ENCODE results near the gene GSDME. TPM values are rescaled to one million over a fixed set of nuclear protein-coding genes. Genes with fewer than 3 reads are reported as not detected.

The GSDME gene
- total RNA-seq, 3 donors from 2014 or later (not counting 1 experiment from before 2014, with no cell fraction given), result 0.20 to 0.31 TPM; not detected in 1

DNA sequence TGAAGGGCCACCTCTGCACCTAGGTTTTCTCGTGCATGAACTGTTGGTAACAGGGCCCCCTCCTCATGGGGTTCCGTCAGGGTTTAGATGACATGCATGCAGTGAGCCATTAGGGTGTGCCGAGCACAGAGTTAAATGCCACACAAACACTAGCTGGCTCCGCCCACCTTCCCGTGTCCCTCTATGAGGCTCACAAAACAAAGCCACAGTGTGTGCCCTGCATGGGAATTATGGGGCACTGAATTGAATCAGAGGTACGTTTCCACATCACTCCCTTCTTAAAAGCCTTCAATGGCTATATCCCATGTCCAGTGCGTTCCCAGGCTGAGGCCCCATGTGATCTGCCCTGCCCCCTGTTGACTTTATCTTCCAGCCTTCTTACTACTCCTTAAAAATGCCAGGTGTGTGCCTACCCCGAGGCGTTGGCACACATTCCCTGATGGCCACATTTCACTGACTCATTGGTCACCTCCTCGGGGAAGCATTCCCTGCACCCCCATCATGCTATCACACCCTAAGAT is 35.7 kb downstream of the GSDME start:
- peaks cover 6 to 8% of the 10 kb centered on the region in 2 donors for H3K27me3 Mint-ChIP-seq (ENCODE audit: low read depth in 2 of 2)
- H3K4me3 Mint-ChIP-seq, result no peak overlapping the region
- no peaks in the 10 kb centered on the region for H3K9me3 Mint-ChIP-seq
- Histone ChIP-seq H3K36me3 (ENCODE audit: control insufficient read depth, insufficient read depth, low read length) (no peaks in the 10 kb centered on the region), H3K4me3 (ENCODE audit: low read length) (no peak overlapping the region), H3K4me1 (ENCODE audit: control insufficient read depth, insufficient read depth, low read length) (no peaks in the 10 kb centered on the region), H3K27ac (ENCODE audit: low read length) (no peak overlapping the region), H3K9me3 (ENCODE audit: control insufficient read depth, insufficient read depth, low read length) (no peaks in the 10 kb centered on the region), H3K27me3 (ENCODE audit: control insufficient read depth, insufficient read depth, low read length) (no peaks in the 10 kb centered on the region)
- no peak overlapping the region for H3K27ac Mint-ChIP-seq
- DNase-seq (no peak), ATAC-seq (no peak)
- H3K36me3 Mint-ChIP-seq, result no peaks in the 10 kb centered on the region
- no peaks in the 10 kb centered on the region for H3K4me1 Mint-ChIP-seq
- TF ChIP-seq, protein P1, sequence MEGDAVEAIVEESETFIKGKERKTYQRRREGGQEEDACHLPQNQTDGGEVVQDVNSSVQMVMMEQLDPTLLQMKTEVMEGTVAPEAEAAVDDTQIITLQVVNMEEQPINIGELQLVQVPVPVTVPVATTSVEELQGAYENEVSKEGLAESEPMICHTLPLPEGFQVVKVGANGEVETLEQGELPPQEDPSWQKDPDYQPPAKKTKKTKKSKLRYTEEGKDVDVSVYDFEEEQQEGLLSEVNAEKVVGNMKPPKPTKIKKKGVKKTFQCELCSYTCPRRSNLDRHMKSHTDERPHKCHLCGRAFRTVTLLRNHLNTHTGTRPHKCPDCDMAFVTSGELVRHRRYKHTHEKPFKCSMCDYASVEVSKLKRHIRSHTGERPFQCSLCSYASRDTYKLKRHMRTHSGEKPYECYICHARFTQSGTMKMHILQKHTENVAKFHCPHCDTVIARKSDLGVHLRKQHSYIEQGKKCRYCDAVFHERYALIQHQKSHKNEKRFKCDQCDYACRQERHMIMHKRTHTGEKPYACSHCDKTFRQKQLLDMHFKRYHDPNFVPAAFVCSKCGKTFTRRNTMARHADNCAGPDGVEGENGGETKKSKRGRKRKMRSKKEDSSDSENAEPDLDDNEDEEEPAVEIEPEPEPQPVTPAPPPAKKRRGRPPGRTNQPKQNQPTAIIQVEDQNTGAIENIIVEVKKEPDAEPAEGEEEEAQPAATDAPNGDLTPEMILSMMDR (IDR thresholded peaks at IDR 0.05), result no peak
- intact Hi-C loops (cut with micrococcal nuclease), result no loop called here
- 88% methylated on average over 10 of the region's 10 CpGs for WGBS (ENCODE audit: insufficient coverage)

DNA sequence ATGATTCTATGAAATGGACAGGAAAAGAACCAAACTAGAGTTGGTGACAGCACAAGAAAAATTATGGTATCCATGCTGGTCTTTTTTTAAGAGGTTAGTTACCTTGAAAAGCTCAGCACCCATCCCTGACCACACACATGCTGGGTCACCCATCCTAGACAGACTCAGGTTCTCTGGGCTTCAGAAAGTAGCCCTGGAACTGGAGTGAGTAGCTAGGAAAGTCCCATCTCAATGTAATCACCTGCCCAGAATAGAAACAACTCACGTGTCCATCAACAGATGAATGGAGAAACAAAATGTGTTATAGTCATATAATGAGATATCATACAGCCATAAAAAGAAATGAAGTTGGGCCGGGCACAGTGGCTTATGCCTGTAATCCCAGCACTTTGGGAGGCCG is 37.0 kb downstream of the GSDME start:
- Histone ChIP-seq H3K27me3 (ENCODE audit: control insufficient read depth, insufficient read depth, low read length) (no peaks in the 10 kb centered on the region), H3K36me3 (ENCODE audit: control insufficient read depth, insufficient read depth, low read length) (no peaks in the 10 kb centered on the region), H3K27ac (ENCODE audit: low read length) (no peak overlapping the region), H3K4me1 (ENCODE audit: control insufficient read depth, insufficient read depth, low read length) (no peaks in the 10 kb centered on the region), H3K9me3 (ENCODE audit: control insufficient read depth, insufficient read depth, low read length) (no peaks in the 10 kb centered on the region), H3K4me3 (ENCODE audit: low read length) (no peak overlapping the region)
- Mint-ChIP-seq H3K4me1 (no peaks in the 10 kb centered on the region), H3K36me3 (no peaks in the 10 kb centered on the region), H3K27me3 (ENCODE audit: low read depth in 2 of 2) (peaks cover 13 to 14% of the 10 kb centered on the region in 2 donors), H3K27ac (no peak overlapping the region), H3K4me3 (no peak overlapping the region), H3K9me3 (no peaks in the 10 kb centered on the region)
- DNase-seq, result no peak
- TF ChIP-seq, protein P1 (IDR thresholded peaks at IDR 0.05), result no peak
- ATAC-seq, result no peak
- WGBS (ENCODE audit: insufficient coverage), result 93% methylated on average over 2 of the region's 3 CpGs
- intact Hi-C loops (cut with micrococcal nuclease), result no loop called here

DNA sequence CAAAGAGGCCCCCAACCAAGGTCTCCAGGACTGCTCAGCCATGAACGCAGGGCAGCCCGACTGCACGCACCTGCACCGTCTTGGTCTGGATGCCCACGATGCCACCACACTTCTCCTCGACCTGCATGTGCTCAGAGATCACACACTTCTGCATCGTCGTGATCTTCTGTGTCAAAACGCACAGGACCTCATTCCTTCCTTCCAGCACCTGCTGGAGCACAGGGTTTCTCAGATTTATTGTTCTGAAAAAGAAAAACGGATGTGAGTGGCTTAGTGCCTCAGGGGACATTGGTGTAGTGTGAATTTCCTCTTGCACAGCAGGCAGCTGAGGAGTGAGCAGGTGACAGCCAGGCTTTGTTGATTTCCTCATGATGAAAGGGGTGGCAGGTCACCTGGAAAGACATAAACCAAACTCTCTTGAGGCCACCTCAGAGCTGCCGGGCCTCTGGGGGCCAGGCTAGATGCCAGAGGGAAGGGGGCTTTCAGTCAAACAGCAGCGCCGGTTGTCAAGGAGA is 38.2 kb downstream of the GSDME start:
- Histone ChIP-seq H3K36me3 (ENCODE audit: control insufficient read depth, insufficient read depth, low read length) (no peaks in the 10 kb centered on the region), H3K27me3 (ENCODE audit: control insufficient read depth, insufficient read depth, low read length) (no peaks in the 10 kb centered on the region), H3K27ac (ENCODE audit: low read length) (no peak overlapping the region), H3K4me1 (ENCODE audit: control insufficient read depth, insufficient read depth, low read length) (no peaks in the 10 kb centered on the region), H3K9me3 (ENCODE audit: control insufficient read depth, insufficient read depth, low read length) (no peaks in the 10 kb centered on the region), H3K4me3 (ENCODE audit: low read length) (no peak overlapping the region)
- Mint-ChIP-seq H3K27me3 (ENCODE audit: low read depth in 2 of 2) (peaks cover 12 to 24% of the 10 kb centered on the region in 2 donors), H3K9me3 (no peaks in the 10 kb centered on the region), H3K27ac (no peak overlapping the region), H3K36me3 (no peaks in the 10 kb centered on the region), H3K4me3 (no peak overlapping the region), H3K4me1 (no peaks in the 10 kb centered on the region)
- ATAC-seq (no peak), DNase-seq (no peak)
- TF ChIP-seq, protein P1 (IDR thresholded peaks at IDR 0.05), result no peak
- intact Hi-C loops (cut with micrococcal nuclease), result no loop called here
- WGBS (ENCODE audit: insufficient coverage), result 22% methylated on average over 13 of the region's 13 CpGs

DNA sequence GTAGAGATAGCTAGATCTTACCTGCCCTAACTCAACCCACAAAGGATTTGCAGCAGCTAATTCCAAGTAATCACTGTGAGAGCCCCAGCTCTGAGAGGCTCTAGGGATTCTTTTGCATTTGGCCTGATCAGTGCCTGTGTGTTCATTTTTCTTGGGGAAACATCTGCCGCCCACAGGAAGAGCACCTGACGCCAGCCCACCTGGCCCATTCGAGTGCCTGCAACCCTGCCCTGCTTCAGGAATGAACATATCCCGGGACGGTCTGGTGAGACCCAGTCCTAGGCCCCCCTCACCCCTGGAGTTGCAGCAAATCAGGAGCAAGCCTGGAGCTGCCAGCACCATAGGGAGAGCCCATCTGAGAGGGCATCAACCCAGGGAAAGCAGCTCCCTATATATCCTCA is 38.8 kb downstream of the GSDME start:
- no peak overlapping the region for H3K27ac ChIP-seq (ENCODE audit: low read length)
- Mint-ChIP-seq H3K27ac (no peak overlapping the region), H3K36me3 (no peaks in the 10 kb centered on the region), H3K9me3 (no peaks in the 10 kb centered on the region), H3K27me3 (ENCODE audit: low read depth in 2 of 2) (peaks cover 17 to 30% of the 10 kb centered on the region in 2 donors), H3K4me3 (no peak overlapping the region), H3K4me1 (no peaks in the 10 kb centered on the region)
- H3K4me1 ChIP-seq (ENCODE audit: control insufficient read depth, insufficient read depth, low read length), result no peaks in the 10 kb centered on the region
- DNase-seq (no peak), ATAC-seq (no peak)
- no peaks in the 10 kb centered on the region for H3K9me3 ChIP-seq (ENCODE audit: control insufficient read depth, insufficient read depth, low read length)
- no peak overlapping the region for H3K4me3 ChIP-seq (ENCODE audit: low read length)
- no peaks in the 10 kb centered on the region for H3K27me3 ChIP-seq (ENCODE audit: control insufficient read depth, insufficient read depth, low read length)
- TF ChIP-seq, protein P1 (IDR thresholded peaks at IDR 0.05), result no peak
- no peaks in the 10 kb centered on the region for H3K36me3 ChIP-seq (ENCODE audit: control insufficient read depth, insufficient read depth, low read length)
- 41% methylated on average over 5 of the region's 5 CpGs for WGBS (ENCODE audit: insufficient coverage)
- intact Hi-C loops (cut with micrococcal nuclease), result no loop called here
